CD4-positive, alpha-beta T cell treated with Interferon gamma for 1 hour (primary cell): ENCODE measurements around the gene NOXA1.

Source experiments
- DNase-seq: peaks from one replicate; pipeline ENCODE4 v3.0.0-alpha.2; 2020

The NOXA1 gene

DNA sequence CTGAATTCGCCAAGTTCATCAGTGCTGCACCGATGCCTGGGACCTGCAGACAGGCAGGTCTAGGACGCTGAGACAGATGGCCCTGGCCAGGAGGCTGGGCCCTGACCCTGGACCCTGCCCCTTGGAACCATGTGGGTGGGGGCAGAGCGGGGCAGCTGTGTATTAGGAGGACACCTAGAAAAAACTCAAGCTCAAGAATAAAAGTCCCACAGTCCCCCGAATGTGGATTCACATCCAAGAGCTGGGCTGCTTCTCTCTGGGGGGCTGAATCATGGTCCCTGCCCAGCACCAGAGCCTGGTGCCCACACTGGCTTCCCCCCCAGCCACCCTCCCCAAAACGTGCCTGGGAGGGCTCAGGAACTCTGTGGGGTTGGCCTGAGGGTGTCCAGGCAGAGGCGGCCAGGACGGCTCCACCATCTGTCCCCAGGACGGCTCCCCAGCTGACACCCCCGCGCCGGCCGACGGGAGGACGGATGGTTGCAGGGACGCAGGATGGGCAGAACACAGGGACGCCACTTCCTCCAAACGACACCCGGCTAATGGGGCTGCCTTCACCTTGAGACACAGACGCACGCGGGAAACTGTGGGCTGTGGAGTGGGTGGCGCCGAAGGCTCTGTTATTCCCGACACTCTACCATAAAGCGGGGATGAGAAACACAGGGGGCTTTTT lies 35.2 kb upstream of the NOXA1 start:
- DNase-seq: no peak

DNA sequence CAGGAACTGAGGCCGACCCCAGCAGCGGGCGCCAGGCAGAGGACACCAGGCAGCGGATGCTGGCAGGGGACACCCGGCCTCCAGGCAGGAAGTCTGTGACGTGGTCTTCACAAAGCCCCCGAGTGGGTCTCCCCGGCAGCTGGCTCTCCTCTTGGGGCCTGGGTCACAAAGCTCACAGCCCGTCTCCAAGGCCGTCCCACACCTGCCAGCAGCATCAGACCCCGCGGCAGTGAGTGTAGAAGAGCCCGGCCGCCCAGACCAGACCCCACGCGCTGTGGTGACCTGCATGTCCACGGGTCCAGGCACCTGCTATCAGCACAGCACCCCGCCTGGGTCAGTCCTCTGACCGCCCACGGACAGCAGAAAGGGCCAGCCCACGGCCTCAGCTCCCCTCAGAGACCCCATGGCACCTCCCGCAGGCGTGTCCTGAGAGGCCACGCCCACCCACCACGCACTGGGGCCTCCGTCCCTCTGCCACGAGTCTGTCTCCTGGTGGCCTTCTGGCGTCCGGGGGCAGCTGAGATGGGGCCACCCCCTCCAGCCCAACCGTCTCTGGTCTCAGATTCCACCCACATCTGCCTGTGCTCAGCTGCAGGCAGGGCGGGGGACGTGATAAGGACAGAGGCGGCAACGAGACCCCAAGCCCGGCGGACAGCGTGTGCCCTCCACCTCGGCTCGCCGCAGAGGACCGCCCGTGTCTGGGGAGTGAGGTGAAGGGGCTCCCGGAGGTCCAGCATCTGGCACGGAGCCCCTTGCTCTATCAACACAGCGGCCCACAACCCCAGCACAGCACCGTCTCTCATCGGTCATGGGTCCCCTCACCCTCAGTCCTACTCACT lies 34.4 kb upstream of the NOXA1 start:
- no peak for DNase-seq

DNA sequence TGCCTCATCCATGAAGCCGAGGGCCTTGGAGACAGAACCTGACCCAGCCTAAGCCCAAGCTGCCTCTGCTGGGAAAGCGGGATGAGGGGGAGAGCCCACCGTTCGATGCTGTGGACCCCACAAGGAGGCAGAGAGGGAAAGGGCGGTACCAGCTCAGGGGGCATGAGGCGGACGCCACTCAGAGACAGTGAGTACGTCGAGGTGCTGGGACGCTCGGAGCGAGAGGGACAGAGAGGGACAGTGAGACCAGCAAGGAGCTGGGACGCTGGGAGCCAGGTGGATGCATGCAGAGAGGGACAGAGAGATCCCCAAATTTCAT lies 33.8 kb upstream of the NOXA1 start:
- no peak for DNase-seq

- no peak for DNase-seq
These were observed 32.4 kb upstream of the NOXA1 start for GRCh38 chr9:137390553-137391410.

- DNase-seq: no peak
These were observed 31.8 kb upstream of the NOXA1 start for GRCh38 chr9:137391411-137391754.

DNA sequence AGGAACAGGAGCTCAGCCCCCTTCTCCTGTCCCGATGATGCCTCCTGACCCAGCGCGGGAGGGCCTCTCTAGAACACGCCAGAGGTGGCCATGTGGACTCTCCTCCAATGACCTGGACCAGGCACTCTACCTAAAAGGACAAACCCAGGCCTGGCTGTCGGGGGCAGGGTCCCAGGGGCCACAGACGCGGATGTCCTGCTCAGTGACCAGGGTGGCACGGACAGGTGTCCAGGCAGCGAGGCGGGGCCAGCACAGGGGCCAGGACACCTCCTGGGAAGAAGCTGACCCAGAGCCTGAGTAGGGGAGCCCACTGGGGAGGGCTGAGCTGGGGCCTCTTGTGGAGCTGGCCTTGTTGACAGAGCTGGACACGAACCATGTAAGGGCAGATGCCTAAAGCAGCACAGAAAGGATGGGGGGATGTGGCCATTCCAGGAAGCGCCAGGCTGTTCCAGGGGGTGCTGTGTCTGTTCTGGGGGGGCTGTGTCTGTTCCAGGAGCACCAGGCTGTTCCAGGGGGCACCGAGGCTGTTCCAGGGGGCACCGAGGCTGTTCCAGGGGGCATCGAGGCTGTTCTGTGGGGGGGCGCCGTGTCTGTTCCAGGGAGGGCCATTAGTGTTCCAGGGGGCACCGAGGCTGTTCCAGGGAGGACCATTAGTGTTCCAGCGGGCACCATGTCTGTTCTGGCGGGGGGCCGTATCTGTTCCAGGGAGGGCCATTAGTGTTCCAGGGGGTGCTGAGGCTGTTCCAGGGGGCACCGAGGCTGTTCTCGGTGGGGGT lies 30.8 kb upstream of the NOXA1 start:
- no peak for DNase-seq

- no peak for DNase-seq
These were observed 29.7 kb upstream of the NOXA1 start for GRCh38 chr9:137393176-137394150.

DNA sequence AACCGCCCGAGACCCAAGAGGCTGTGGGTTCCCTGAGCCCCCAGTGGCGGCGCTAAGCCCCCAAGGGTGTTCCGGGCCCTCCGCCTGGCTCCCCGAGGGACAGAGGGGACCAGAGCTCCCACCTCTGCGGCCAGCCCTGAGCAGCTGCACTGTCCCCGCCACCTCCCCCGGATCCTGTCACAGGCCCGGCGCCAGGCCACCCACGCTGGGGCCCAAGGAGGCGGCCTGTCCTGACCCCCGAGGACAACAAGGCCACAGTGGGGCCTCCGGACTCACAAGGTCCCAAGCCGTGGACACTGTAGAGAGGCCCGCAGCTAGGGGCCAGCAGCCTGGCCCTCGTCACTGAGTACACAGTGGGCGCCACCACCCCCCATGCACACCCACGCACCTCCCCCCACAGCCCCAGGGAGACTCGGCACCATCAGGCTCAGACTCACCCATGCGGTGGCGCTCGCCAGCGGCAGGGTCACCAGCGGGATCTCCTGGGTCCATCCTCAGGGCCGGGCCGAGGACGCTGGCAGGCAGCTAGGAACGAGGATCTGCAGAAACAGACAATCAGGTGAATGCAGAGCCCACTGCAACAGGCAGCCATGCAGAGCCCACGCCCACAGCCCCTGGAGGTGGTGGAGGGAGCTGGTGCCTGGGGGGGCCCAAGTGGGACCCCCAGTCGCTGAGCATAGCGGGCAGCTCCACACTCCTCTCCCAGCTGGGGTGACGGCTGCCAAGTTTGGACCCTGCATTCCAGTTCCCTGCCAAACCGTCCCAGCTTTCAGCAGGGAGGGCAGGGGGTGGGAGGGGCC lies 28.1 kb upstream of the NOXA1 start:
- DNase-seq: no peak

DNA sequence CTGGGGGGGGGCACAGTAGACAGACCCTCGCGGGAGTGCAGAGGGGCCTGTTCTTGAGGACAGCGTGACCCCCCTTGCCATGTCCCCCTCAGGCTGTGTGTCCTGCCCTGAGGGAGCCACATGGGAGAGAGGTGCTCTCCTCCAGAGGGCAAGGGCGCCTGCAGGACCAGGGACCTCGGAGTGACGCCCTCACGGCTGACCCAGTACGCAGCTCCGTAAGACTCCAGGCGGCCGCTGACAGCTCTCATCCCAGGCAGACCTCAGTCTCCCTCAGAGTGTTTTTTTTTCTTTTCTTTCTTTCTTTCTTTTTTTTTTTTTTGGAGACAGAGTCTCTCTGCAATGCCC lies 27.6 kb upstream of the NOXA1 start:
- no peak for DNase-seq

GRCh38 chr9:137396227-137396626 lies 27.0 kb upstream of the NOXA1 start:
- no peak for DNase-seq

- DNase-seq: no peak
These were observed 26.4 kb upstream of the NOXA1 start for GRCh38 chr9:137396634-137397367.

GRCh38 chr9:137397675-137398423 lies 25.3 kb upstream of the NOXA1 start:
- DNase-seq: no peak

DNA sequence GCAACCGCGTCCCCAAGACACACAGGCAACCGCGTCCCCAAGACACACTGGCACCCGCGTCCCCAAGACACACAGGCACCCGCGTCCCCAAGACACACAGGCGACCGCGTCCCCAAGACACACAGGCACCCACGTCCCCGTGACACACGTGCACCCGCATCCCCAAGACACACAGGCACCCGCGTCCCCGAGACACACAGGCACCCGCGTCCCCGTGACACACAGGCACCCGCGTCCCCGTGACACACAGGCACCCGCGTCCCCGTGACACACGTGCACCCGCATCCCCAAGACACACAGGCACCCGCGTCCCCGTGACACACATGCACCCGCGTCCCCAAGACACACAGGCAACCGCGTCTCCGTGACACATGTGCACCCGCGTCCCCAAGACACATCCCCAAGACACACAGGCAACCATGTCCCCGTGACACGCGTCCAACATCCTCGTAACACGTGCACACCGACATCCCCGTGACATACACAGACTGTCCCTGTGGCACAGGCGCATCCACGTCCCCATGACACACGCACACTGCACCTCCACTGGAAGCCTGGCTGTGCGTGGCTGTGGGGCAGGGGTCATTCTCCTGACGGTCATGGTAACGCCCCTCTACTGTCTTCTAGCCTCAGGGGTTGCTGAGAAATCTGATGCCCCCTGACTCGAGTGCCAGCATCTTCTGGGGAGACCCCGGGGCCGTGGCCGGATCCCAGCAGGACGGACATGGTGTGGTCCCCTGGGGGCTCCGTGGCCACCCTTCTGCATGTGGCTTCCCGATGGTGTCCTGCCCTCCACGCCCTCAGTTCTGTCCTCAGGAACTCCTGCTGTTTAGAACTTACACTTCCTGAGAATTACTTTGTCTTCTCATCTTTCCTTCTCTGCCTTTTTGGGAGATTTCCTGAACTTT lies 24.4 kb upstream of the NOXA1 start:
- no peak for DNase-seq

- no peak for DNase-seq
These were observed 20.4 kb upstream of the NOXA1 start for GRCh38 chr9:137402746-137403145.

DNA sequence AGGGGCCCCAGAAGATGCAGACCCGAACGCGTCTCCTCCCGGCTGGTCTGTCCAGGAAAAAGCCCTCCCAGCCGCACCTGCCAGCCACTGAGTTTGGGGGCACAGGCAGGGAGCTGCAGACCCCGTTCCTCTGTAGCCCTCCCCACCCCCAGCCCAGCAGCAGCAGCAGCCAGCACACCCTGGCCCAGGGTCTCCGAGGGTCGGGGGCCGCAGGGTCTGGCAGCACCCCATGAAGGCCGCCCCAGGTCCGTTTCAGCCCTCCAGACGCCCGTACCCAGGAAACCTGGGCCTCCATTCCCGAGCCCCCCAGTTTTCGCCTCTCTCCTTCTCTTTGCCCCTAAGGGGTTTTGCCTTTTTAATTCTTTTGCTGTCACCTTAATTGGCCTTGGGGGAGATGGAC lies 19.9 kb upstream of the NOXA1 start:
- DNase-seq: no peak

- no peak for DNase-seq
These were observed 18.1 kb upstream of the NOXA1 start for GRCh38 chr9:137404961-137405567.

- DNase-seq: no peak
These were observed 17.5 kb upstream of the NOXA1 start for GRCh38 chr9:137405677-137406081.
